ENCODE measurements around the gene CHRNA7. TPM values are rescaled to one million over a fixed set of nuclear protein-coding genes. Genes with fewer than 3 reads are reported as not detected.
"Not testable (repeated sequence)": the region's sequence is repeated elsewhere in the genome, so short reads cannot be mapped to it uniquely, and the experiment has no call there.

The CHRNA7 gene
- total RNA-seq, 1 donor from 2014 or later: 2.0 TPM

DNA sequence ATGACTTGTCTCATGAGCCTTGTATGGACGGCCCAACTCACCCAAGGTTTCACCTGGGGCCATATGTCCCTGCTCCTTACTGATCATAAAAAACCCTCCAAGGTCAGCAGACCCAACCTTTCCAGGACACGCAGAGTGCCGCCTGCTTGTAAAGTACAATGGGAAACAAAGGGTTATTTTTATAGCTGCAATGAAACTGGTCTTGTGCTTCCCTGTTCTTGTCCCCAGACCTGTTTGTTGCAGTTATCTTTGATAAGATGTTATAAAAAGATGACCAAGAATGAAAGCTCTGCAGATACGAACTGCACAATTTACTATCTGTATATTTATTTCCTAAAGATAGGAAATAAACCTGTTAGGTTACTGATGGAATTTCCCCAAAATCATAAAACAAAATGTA, 136.0 kb downstream of the CHRNA7 start:
- not testable (repeated sequence) for DNase-seq (ENCODE audit: low spot score)

DNA sequence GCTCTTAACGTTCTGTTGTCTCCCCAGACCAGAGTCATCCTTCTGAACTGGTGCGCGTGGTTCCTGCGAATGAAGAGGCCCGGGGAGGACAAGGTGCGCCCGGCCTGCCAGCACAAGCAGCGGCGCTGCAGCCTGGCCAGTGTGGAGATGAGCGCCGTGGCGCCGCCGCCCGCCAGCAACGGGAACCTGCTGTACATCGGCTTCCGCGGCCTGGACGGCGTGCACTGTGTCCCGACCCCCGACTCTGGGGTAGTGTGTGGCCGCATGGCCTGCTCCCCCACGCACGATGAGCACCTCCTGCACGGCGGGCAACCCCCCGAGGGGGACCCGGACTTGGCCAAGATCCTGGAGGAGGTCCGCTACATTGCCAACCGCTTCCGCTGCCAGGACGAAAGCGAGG, 137.6 kb downstream of the CHRNA7 start:
- not testable (repeated sequence) for DNase-seq (ENCODE audit: low spot score)

DNA sequence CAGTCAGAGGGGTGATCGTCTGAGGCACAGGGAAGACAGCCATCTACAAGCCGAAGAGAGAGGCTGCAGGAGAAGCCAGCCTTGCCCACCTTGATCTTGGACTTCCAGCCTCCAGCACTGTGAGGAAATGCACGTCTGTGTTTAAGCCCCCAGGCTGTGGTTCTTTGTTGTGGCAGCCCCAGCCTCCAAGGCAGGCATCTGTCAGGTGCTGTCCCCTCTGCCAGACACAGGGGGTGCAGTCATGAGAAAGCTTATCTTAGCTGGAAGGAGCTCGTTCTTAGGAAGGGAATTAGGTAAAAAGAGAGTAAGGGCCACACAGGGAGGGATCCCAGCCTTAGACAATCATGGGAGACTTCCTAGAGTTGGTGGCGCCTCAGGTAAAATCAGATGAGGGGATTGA, 150.3 kb downstream of the CHRNA7 start:
- not testable (repeated sequence) for DNase-seq (ENCODE audit: low spot score)

DNA sequence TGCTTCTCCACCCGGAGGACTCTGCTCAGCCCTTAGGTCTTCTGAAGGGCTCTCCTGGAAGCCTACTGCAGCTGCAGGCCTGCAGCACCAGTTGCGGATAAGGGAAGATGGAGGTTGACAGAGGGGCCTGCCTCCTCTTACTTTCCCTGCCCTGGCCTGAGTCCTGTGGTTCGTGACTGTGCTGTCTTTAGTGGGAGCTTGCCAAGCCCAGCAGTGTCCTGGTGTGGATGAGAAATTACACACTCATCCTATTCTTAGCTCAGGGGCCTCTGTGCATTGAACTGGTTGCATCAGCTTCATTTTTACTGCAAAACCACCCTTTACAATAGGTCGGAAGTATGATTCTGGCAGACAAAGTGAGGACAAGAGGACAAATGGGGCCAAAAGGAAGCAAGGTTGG, 163.5 kb downstream of the CHRNA7 start:
- DNase-seq (ENCODE audit: low spot score): not testable (repeated sequence)

DNA sequence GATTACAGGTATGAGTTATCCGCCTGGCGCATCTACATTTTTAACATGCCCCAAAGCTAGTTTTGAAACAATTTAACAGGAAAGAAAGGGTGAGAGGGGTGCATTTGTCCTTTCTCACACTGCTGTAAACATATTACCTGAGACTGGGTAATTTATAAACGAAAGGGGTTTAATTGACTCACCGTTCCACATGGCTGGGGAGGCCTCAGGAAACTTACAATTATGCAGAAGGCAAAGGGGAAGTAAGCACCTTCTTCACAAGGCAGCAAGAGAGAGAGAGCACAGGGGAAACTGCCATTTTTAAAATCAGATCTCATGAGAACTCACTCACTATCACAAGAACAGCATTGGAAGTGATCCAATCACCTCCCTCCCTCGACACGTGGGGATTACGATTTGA, 165.9 kb downstream of the CHRNA7 start:
- not testable (repeated sequence) for DNase-seq (ENCODE audit: low spot score)

DNA sequence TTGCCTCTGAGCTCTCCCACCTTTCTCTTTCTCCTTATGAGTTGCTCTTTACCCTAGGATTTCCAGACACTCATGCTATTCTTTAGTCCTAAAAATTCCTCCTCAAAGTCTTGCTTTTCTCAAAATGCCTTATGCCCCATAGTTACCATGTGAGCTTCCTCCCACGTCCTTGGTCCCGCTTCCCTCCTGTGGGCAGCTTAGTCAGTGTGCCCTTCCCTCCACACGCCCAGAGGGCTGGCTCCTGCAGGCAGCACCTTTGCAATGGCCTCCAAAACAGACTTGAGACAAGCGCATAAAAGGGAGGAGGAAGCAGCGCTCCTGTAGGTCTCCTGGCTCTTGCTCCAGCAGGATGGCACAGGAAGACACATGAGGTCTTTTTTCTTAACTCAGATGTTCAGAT, 168.6 kb downstream of the CHRNA7 start:
- not testable (repeated sequence) for DNase-seq (ENCODE audit: low spot score)

DNA sequence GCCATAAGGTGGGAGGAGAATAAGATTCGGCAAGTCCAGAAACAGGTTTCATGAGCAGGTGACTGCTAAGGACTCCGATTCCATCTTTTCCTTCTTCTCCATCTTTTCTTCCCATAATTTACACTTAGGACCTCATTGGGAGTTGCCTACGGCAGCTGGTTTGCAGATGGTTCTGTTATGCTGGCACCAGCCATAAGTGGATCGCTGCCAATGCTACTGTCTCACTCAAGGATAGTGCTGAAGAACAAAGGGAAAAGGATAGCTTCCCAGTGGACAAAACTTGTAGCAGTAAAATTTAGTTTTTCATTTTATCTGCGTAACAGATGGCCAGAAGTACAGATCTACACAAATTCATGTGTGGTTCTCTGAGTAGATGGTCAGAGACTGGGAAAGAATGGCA, 178.8 kb downstream of the CHRNA7 start:
- DNase-seq (ENCODE audit: low spot score): not testable (repeated sequence)

DNA sequence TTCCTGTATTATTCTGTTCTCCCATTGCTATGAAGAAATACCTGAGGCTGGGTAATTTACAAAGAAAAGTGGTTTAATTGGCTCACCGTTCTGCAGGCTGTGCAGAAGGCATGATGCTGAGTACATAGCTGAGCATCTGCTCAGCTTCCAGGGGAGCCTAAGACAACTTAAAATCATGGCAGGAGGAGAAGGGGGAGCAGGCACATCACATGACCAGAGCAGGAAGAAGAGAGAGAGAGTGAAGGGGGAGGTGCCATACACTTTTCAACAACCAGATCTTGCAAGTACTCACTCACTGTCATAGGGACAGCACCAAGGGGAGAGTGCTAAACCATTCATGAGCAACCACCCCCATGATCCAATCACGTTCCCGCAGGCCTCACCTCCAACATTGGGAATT, 188.4 kb downstream of the CHRNA7 start:
- no peak for DNase-seq (ENCODE audit: low spot score)

Other genes with a start within 250 kb of the CHRNA7 start
- 0.84 TPM for gene OTUD7A, start 159.8 kb upstream of the CHRNA7 start, total RNA-seq

All from mesenteric fat pad (tissue), 1 donor.